ENCODE measurements around the gene HOXA5.

GRCh38 chr7:27150568-27151340 lies 7.3 kb upstream of the HOXA5 start:
- no peak for TF ChIP-seq ATF3 (IDR thresholded peaks at IDR 0.05; ENCODE audit: insufficient read depth, low read depth, low read length)
- TF ChIP-seq CTCF (IDR thresholded peaks at IDR 0.05; ENCODE audit: control extremely low read depth in 1 of 3, insufficient read depth in 1 of 3, low read depth in 1 of 3, low read length in 3 of 3), result peak in 2 of 3 experiments; percentile 78 to 83; a peak in 3 of 4 replicates
- no peak for TF ChIP-seq EP300 (IDR thresholded peaks at IDR 0.05; ENCODE audit: borderline replicate concordance in 1 of 2, low read depth in 2 of 2, low read length in 2 of 2)
